Prostate gland (tissue), 2 donors: ENCODE measurements around the gene CDC42BPA.
"Not testable (repeated sequence)": the region's sequence is repeated elsewhere in the genome, so short reads cannot be mapped to it uniquely, and the experiment has no call there.

ENCODE experiments used
- CTCF ChIP-seq, 4 experiments: fragments of 200-600 bp in 2 of 4; fragments of 450-650 bp in 2 of 4; sonication (generic) in 2 of 4; IDR thresholded peaks; 1 replicate in 3 of 4; 2 replicates in 1 of 4; pipeline ENCODE4 v1.5.1; 2016 to 2019; ENCODE audit warnings: antibody characterized with exemption in 4 of 4, mild to moderate bottlenecking in 2 of 4, moderate library complexity in 2 of 4
- POLR2A ChIP-seq: fragments of 450-650 bp; IDR thresholded peaks from one replicate; pipeline ENCODE4 v1.6.1; 2016; ENCODE audit warnings: antibody characterized with exemption, mild to moderate bottlenecking

- TF ChIP-seq CTCF (IDR thresholded peaks at IDR 0.05); POLR2A: not testable (repeated sequence)
These were observed 185.6 kb downstream of the CDC42BPA start for GRCh38 chr1:227132695-227133094.
